ENCODE data around the gene FHL3. TPM values are rescaled to one million over a fixed set of nuclear protein-coding genes. Genes with fewer than 3 reads are reported as not detected.

FHL3 gene
- polyA plus RNA-seq, 2 of the 4 experiments (the other 2 are of a cell fraction), result 1.4 to 5.4 TPM

- TF ChIP-seq REST (IDR thresholded peaks at IDR 0.05), result no peak
- no peak for TF ChIP-seq MAX (IDR thresholded peaks at IDR 0.05)
- TF ChIP-seq, protein P1, sequence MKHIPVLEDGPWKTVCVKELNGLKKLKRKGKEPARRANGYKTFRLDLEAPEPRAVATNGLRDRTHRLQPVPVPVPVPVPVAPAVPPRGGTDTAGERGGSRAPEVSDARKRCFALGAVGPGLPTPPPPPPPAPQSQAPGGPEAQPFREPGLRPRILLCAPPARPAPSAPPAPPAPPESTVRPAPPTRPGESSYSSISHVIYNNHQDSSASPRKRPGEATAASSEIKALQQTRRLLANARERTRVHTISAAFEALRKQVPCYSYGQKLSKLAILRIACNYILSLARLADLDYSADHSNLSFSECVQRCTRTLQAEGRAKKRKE (CRISPR knock-in tag; IDR thresholded peaks at IDR 0.05; ENCODE audit: low read depth), result no peak
- no peak for TF ChIP-seq GATA3 (IDR thresholded peaks at IDR 0.05; ENCODE audit: borderline replicate concordance)
Measured at GRCh38 chr1:38027201-38028104, 22.1 kb upstream of the FHL3 start (continued).

GRCh38 chr1:38026592-38027200 is 21.4 kb upstream of the FHL3 start:
- no peak overlapping the region for H3K27ac ChIP-seq
- WGBS (ENCODE audit: missing lambda C conversion rate), result 84% methylated on average over 7 of the region's 8 CpGs
- ATAC-seq (peak; percentile 57 to 80; a peak in 4 of 6 replicates), DNase-seq (ENCODE audit: low read depth in 1 of 2, low spot score in 1 of 2) (peak; percentile 50 to 56), FAIRE-seq (no peak)
- POLR2A ChIA-PET, result no interaction called here
- 0 out of 3 replicates have a peak, but pooled peaks cover 3% of the 10 kb centered on the region for H3K4me1 ChIP-seq
- CTCF ChIA-PET, result interaction anchor here (0.7 to 3.8 kb wide), 16 partner anchors 9 to 813 kb away, joined by 3 to 31 read pairs (median 4); partner anchors contain the start of genes SF3A3 and UTP11
- H3K4me3 ChIP-seq, result no peak overlapping the region
- H3K9me3 ChIP-seq, result no peaks in the 10 kb centered on the region
- TF ChIP-seq SMC3 (IDR thresholded peaks at IDR 0.05), result peak; percentile 52; the same call in 2 of the 3 replicates
- no peak for TF ChIP-seq ELK1 (IDR thresholded peaks at IDR 0.05; ENCODE audit: low read depth, low read length)
- peak; percentile 67 to 76 for TF ChIP-seq RAD21 (conservative IDR thresholded peaks at IDR 0.05 in 1 of 2, IDR thresholded peaks at IDR 0.05 in 1 of 2)
- TF ChIP-seq HMGXB4 (CRISPR knock-in tag; IDR thresholded peaks at IDR 0.05; ENCODE audit: borderline replicate concordance), result no peak
- TF ChIP-seq MAFK (IDR thresholded peaks at IDR 0.05; ENCODE audit: partially characterized antibody), result no peak
- no peak for TF ChIP-seq ESRRA (IDR thresholded peaks at IDR 0.05; ENCODE audit: borderline replicate concordance, low read length)
- TF ChIP-seq NFE2L2 (conservative IDR thresholded peaks at IDR 0.05; ENCODE audit: low read length), result no peak
- TF ChIP-seq MAX (IDR thresholded peaks at IDR 0.05), result no peak
- TF ChIP-seq, protein P2, sequence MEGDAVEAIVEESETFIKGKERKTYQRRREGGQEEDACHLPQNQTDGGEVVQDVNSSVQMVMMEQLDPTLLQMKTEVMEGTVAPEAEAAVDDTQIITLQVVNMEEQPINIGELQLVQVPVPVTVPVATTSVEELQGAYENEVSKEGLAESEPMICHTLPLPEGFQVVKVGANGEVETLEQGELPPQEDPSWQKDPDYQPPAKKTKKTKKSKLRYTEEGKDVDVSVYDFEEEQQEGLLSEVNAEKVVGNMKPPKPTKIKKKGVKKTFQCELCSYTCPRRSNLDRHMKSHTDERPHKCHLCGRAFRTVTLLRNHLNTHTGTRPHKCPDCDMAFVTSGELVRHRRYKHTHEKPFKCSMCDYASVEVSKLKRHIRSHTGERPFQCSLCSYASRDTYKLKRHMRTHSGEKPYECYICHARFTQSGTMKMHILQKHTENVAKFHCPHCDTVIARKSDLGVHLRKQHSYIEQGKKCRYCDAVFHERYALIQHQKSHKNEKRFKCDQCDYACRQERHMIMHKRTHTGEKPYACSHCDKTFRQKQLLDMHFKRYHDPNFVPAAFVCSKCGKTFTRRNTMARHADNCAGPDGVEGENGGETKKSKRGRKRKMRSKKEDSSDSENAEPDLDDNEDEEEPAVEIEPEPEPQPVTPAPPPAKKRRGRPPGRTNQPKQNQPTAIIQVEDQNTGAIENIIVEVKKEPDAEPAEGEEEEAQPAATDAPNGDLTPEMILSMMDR (IDR thresholded peaks at IDR 0.05), result peak; percentile 60
- TF ChIP-seq RARB (CRISPR knock-in tag; IDR thresholded peaks at IDR 0.05), result no peak
- no peak overlapping the region for H3K4me2 ChIP-seq
